A549 (cell line): ENCODE measurements around the gene SF1.

Source experiments
- HDAC2 ChIP-seq: fragments of 200-600 bp; sonication (generic); IDR thresholded peaks from 2 replicates; pipeline ENCODE4 v1.6.1; 2016
- POLR2A ChIP-seq: IDR thresholded peaks from 2 replicates; pipeline ENCODE4 v1.6.1; 2012; ENCODE audit warnings: mild to moderate bottlenecking, low read length
- RAD21 ChIP-seq, 2 experiments: fragments of >200 bp in 1 of 2; sonication (Bioruptor Twin) in 1 of 2; formaldehyde crosslinking in 1 of 2; IDR thresholded peaks in 1 of 2; conservative IDR thresholded peaks in 1 of 2; 2 replicates in 1 of 2; 3 replicates in 1 of 2; pipeline ENCODE4 v1.6.1; 2012 to 2018; ENCODE audit warnings: inconsistent platforms in 1 of 2
- TF ChIP-seq, protein P1 (sequence below): IDR thresholded peaks from 2 replicates; pipeline ENCODE4 v1.6.1; 2012
- TF ChIP-seq, protein P2 (sequence below): fragments of >200 bp; sonication (Bioruptor Twin); formaldehyde crosslinking; IDR thresholded peaks from 3 replicates; pipeline ENCODE4 v1.5.1; 2016

DNA sequence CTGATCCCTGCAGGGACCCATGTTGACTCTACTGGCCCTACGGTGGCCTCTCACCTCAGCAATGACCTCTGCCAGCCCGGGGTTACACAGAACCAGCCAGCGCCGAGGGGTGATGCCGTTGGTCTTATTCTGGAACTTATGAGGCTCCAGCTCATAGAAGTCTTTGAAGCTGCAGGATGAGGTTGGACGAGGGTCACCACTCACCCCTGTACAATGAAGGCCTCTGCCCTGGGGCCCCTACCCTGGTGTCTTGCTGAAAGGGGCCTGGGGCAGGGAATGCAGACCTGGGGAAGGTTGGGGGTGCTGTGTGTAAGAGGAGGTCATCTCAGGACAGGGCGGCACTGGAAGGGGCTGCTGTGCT, 25.3 kb downstream of the SF1 start:
- TF ChIP-seq, protein P1, sequence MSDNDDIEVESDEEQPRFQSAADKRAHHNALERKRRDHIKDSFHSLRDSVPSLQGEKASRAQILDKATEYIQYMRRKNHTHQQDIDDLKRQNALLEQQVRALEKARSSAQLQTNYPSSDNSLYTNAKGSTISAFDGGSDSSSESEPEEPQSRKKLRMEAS: no peak
- TF ChIP-seq POLR2A (no peak), HDAC2 (no peak), RAD21 (conservative IDR thresholded peaks at IDR 0.05 in 1 of 2, IDR thresholded peaks at IDR 0.05 in 1 of 2) (no peak)
- TF ChIP-seq, protein P2, sequence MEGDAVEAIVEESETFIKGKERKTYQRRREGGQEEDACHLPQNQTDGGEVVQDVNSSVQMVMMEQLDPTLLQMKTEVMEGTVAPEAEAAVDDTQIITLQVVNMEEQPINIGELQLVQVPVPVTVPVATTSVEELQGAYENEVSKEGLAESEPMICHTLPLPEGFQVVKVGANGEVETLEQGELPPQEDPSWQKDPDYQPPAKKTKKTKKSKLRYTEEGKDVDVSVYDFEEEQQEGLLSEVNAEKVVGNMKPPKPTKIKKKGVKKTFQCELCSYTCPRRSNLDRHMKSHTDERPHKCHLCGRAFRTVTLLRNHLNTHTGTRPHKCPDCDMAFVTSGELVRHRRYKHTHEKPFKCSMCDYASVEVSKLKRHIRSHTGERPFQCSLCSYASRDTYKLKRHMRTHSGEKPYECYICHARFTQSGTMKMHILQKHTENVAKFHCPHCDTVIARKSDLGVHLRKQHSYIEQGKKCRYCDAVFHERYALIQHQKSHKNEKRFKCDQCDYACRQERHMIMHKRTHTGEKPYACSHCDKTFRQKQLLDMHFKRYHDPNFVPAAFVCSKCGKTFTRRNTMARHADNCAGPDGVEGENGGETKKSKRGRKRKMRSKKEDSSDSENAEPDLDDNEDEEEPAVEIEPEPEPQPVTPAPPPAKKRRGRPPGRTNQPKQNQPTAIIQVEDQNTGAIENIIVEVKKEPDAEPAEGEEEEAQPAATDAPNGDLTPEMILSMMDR: no peak
